Stomach (tissue), 4 donors: ENCODE results near the gene CRABP2.

Experiments used
- CTCF ChIP-seq, 7 experiments: fragments of 450-650 bp in 4 of 7; fragments of 200-600 bp in 3 of 7; sonication (generic) in 3 of 7; IDR thresholded peaks; one replicate each; pipeline ENCODE4 v1.5.1; 2016 to 2019; ENCODE audit warnings: antibody characterized with exemption in 7 of 7, control low read depth in 2 of 7, mild to moderate bottlenecking in 1 of 7
- EP300 ChIP-seq: sonication (generic); formaldehyde crosslinking; IDR thresholded peaks from one replicate; pipeline ENCODE4 v1.6.1; 2017; ENCODE audit warnings: antibody characterized with exemption
- POLR2A ChIP-seq, 4 donors: fragments of 450-650 bp; IDR thresholded peaks; one replicate each; pipeline ENCODE4 v1.6.1; 2016; ENCODE audit warnings: antibody characterized with exemption in 4 of 4, control low read depth in 2 of 4, mild to moderate bottlenecking in 1 of 4, moderate library complexity in 1 of 4

- no peak for TF ChIP-seq EP300
- TF ChIP-seq CTCF (IDR thresholded peaks at IDR 0.05) = no peak
- TF ChIP-seq POLR2A (IDR thresholded peaks at IDR 0.05) = no peak
Observed at GRCh38 chr1:156708218-156708661, 2.9 kb upstream of the CRABP2 start.
